A549 (cell line): ENCODE measurements around the gene FOXR1. TPM values are rescaled to one million over a fixed set of nuclear protein-coding genes. Genes with fewer than 3 reads are reported as not detected.

Experiments used
- ATAC-seq, 2 experiments: fragments of 200-7000 bp in 1 of 2; fragments of >200 bp in 1 of 2; cut with Nextera tagmentation in 1 of 2; cut with Tn5 transposase in 1 of 2; 3 replicates each; pipeline versions ENCODE4 v1.8.0 to v1.9.1; 2018 to 2020; ENCODE audit warnings: mild to moderate bottlenecking in 1 of 2, moderate library complexity in 1 of 2
- CTCF ChIA-PET: fragments of 300-600 bp; sonication (Branson Sonifier 250); formaldehyde crosslinking; extraction: SDS; loops from one replicate; lab custom pipeline; 2021; ENCODE audit warnings: antibody characterized with exemption, inconsistent platforms; lab: Yijun Ruan, JAX
- POLR2A ChIA-PET: fragments of 350-600 bp; formaldehyde crosslinking; extraction: SDS; loops from one replicate; lab custom pipeline; 2021; ENCODE audit warnings: antibody characterized with exemption, inconsistent platforms; lab: Yijun Ruan, JAX
- DNase-seq, 2 experiments: peaks; one replicate each; pipeline versions ENCODE4 v3.0.0 to v3.0.0-alpha.2; 2011 to 2016; ENCODE audit warnings: low read depth in 1 of 2, low spot score in 1 of 2
- FAIRE-seq: peaks from 2 replicates; lab custom pipeline; 2011; peaks lifted over from hg19 to GRCh38; lab: Jason Lieb, UNC
- H3K27ac ChIP-seq, 2 experiments: fragments of >200 bp; sonication (Bioruptor Twin); formaldehyde crosslinking; 3 replicates each; pipeline ENCODE4 v1.5.1; 2016 to 2017
- H3K4me1 ChIP-seq: fragments of >200 bp; sonication (Bioruptor Twin); formaldehyde crosslinking; 3 replicates; pipeline ENCODE4 v1.6.1; 2016
- H3K4me2 ChIP-seq: fragments of >200 bp; sonication (Bioruptor Twin); formaldehyde crosslinking; 3 replicates; pipeline ENCODE4 v1.6.1; 2016
- H3K4me3 ChIP-seq: fragments of >200 bp; sonication (Bioruptor Twin); formaldehyde crosslinking; 3 replicates; pipeline ENCODE4 v1.5.1; 2016
- H3K9me3 ChIP-seq: fragments of >200 bp; sonication (Bioruptor Twin); formaldehyde crosslinking; 3 replicates; pipeline ENCODE4 v1.6.1; 2016
- EHF ChIP-seq: fragments of 250-450 bp; sonication (Bioruptor Pico); IDR thresholded peaks from 2 replicates; pipeline ENCODE4 v1.5.0; 2020; ENCODE audit warnings: mild to moderate bottlenecking
- FOXS1 ChIP-seq: fragments of 250-450 bp; sonication (Bioruptor Pico); IDR thresholded peaks from 2 replicates; pipeline ENCODE4 v1.5.0; 2020; ENCODE audit warnings: mild to moderate bottlenecking, moderate library complexity
- GATA3 ChIP-seq: IDR thresholded peaks from 2 replicates; pipeline ENCODE4 v1.6.1; 2012; ENCODE audit warnings: borderline replicate concordance
- HEYL ChIP-seq: fragments of 250-450 bp; sonication (Bioruptor Pico); IDR thresholded peaks from 2 replicates; pipeline ENCODE4 v1.8.0; 2021; ENCODE audit warnings: mild to moderate bottlenecking, moderate library complexity
- HOXB5 ChIP-seq: fragments of 250-450 bp; sonication (Bioruptor Pico); IDR thresholded peaks from 2 replicates; pipeline ENCODE4 v1.5.0; 2020; ENCODE audit warnings: mild to moderate bottlenecking, moderate library complexity
- KDM5A ChIP-seq: fragments of 200-600 bp; sonication (generic); IDR thresholded peaks from 2 replicates; pipeline ENCODE4 v1.6.1; 2016; ENCODE audit warnings: antibody characterized with exemption, mild to moderate bottlenecking
- MAX ChIP-seq: IDR thresholded peaks from 2 replicates; pipeline ENCODE4 v1.6.1; 2012
- MAZ ChIP-seq: fragments of 150-350 bp; IDR thresholded peaks from 2 replicates; pipeline ENCODE4 v1.6.1; 2014; ENCODE audit warnings: antibody characterized with exemption, low read depth, low read length, borderline replicate concordance
- NR3C1 ChIP-seq: fragments of >200 bp; sonication (Bioruptor Twin); formaldehyde crosslinking; IDR thresholded peaks from 3 replicates; pipeline ENCODE4 v1.6.1; 2017
- PBX3 ChIP-seq: IDR thresholded peaks from 2 replicates; pipeline ENCODE4 v1.6.1; 2012
- PHF8 ChIP-seq: fragments of 200-600 bp; sonication (generic); IDR thresholded peaks from 2 replicates; pipeline ENCODE4 v1.6.1; 2016; ENCODE audit warnings: low read depth, mild to moderate bottlenecking, antibody characterized with exemption, moderate library complexity, borderline replicate concordance
- RAD21 ChIP-seq, 2 experiments: fragments of >200 bp in 1 of 2; sonication (Bioruptor Twin) in 1 of 2; formaldehyde crosslinking in 1 of 2; IDR thresholded peaks in 1 of 2; conservative IDR thresholded peaks in 1 of 2; 2 replicates in 1 of 2; 3 replicates in 1 of 2; pipeline ENCODE4 v1.6.1; 2012 to 2018; ENCODE audit warnings: inconsistent platforms in 1 of 2
- RFX5 ChIP-seq: fragments of 450-650 bp; IDR thresholded peaks from 2 replicates; pipeline ENCODE4 v1.7.1; 2014; ENCODE audit warnings: antibody characterized with exemption, mild to moderate bottlenecking, moderate library complexity
- RNF2 ChIP-seq: fragments of 200-600 bp; sonication (generic); IDR thresholded peaks from 2 replicates; pipeline ENCODE4 v1.6.1; 2016; ENCODE audit warnings: low read depth, mild to moderate bottlenecking, antibody characterized with exemption, moderate library complexity, borderline replicate concordance
- SMC3 ChIP-seq: fragments of >200 bp; sonication (Bioruptor Twin); formaldehyde crosslinking; IDR thresholded peaks from 3 replicates; pipeline ENCODE4 v1.6.1; 2018; ENCODE audit warnings: inconsistent platforms
- SREBF2 ChIP-seq: fragments of 450-650 bp; IDR thresholded peaks from 2 replicates; pipeline ENCODE4 v1.6.1; 2014; ENCODE audit warnings: mild to moderate bottlenecking, moderate library complexity
- USF2 ChIP-seq: fragments of 450-650 bp; IDR thresholded peaks from 2 replicates; pipeline ENCODE4 v1.6.1; 2014; ENCODE audit warnings: antibody characterized with exemption
- ZC3H11A ChIP-seq: fragments of 450-650 bp; IDR thresholded peaks from 2 replicates; pipeline ENCODE4 v1.6.1; 2014; ENCODE audit warnings: antibody characterized with exemption, mild to moderate bottlenecking
- ZNF302 ChIP-seq: fragments of 250-450 bp; sonication (Bioruptor Pico); IDR thresholded peaks from 2 replicates; pipeline ENCODE4 v1.9.0; 2021; ENCODE audit warnings: inconsistent platforms, mild to moderate bottlenecking, moderate library complexity
- WGBS: methylation state at CpG from one replicate; pipeline ENCODE4 v1.1.6; 2017; ENCODE audit errors: missing lambda C conversion rate; 5-methylcytosine and 5-hydroxymethylcytosine counted together
- polyA plus RNA-seq, 4 experiments: library from polyadenylated mRNA; depleted of rRNA in 3 of 4; stranded (reverse); fragments of >200 nt; fragmentation: RNase III in 1 of 4; extraction: RNeasy Plus Mini Kit Qiagen cat#74134 plus additional on column Dnase treatment in 1 of 4; gene quantifications; 2 replicates in 3 of 4; 3 replicates in 1 of 4; pipeline ENCODE4 v1.2.3, GENCODE V29; 2011 to 2017
- TF ChIP-seq, protein P1 (sequence below): fragments of >200 bp; sonication (Bioruptor Twin); formaldehyde crosslinking; IDR thresholded peaks from 3 replicates; pipeline ENCODE4 v1.6.1; 2016

Gene FOXR1
- polyA plus RNA-seq, 2 of the 4 experiments (the other 2 are of a cell fraction): not detected

DNA sequence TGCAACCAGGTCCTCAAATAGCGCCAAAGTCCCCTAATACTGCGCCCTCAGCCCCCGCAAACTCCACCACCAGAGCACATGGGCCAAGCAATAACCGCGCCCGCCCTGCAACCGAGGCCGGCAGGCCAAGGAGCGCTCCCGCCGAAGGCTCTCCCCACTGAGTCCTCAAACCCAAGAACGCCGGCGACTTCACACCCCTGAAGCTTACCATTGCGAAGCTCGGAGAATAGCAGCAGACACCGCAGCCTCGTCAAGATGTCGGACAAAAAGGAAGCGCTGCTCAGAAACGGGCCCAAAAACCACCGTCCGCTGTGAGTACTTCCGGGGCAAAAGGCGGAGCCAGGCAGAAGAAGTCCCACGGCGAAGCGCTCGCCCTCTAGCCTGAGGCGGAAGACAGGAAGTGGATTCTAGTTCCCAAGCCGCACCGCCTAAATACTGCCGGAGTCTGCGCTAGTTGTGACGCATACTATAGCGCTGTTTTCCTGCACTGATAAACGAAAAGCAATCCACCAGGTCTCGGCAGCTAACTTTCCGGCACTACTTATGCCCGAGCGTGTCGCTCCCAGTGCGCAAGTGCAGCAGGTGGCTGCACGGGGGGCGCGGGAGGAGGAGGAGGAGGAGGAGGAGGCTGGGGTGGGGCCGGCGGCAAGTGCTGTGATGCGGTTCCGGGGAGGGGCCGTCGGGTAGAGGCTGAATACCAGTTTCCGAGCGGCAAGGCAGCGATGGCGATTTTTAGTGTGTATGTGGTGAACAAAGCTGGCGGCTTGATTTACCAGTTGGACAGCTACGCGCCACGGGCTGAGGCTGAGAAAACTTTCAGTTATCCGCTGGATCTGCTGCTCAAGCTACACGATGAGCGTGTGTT, 46.7 kb downstream of the FOXR1 start, which contains the start of the genes RPS25 and TRAPPC4 (continued):
- TF ChIP-seq RFX5 (no peak), HOXB5 (CRISPR knock-in tag) (no peak), NR3C1 (no peak), RAD21 (conservative IDR thresholded peaks at IDR 0.05 in 1 of 2, IDR thresholded peaks at IDR 0.05 in 1 of 2) (no peak), HEYL (CRISPR knock-in tag) (no peak)
- TF ChIP-seq, protein P1, sequence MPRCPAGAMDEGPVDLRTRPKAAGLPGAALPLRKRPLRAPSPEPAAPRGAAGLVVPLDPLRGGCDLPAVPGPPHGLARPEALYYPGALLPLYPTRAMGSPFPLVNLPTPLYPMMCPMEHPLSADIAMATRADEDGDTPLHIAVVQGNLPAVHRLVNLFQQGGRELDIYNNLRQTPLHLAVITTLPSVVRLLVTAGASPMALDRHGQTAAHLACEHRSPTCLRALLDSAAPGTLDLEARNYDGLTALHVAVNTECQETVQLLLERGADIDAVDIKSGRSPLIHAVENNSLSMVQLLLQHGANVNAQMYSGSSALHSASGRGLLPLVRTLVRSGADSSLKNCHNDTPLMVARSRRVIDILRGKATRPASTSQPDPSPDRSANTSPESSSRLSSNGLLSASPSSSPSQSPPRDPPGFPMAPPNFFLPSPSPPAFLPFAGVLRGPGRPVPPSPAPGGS: peak; percentile 44; the same call in 2 of the 3 replicates

- CTCF ChIA-PET: no interaction called here
- WGBS: 82% methylated on average over 2 of the region's 2 CpGs
- Histone ChIP-seq H3K4me2 (peak overlapping the region; percentile 83), H3K4me1 (peaks cover 44% of the 10 kb centered on the region), H3K9me3 (no peaks in the 10 kb centered on the region), H3K27ac (no peak overlapping the region), H3K4me3 (peak overlapping the region; percentile 72)
- FAIRE-seq (no peak), ATAC-seq (no peak), DNase-seq (no peak)
- TF ChIP-seq RNF2 (no peak), RFX5 (no peak), FOXS1 (CRISPR knock-in tag) (no peak), SMC3 (no peak), PBX3 (no peak), ZC3H11A (no peak), PHF8 (no peak), USF2 (no peak), KDM5A (no peak), MAZ (no peak), ZNF302 (CRISPR knock-in tag) (no peak)
- POLR2A ChIA-PET: no interaction called here
Measured at GRCh38 chr11:119019996-119020395, 48.4 kb downstream of the FOXR1 start.

DNA sequence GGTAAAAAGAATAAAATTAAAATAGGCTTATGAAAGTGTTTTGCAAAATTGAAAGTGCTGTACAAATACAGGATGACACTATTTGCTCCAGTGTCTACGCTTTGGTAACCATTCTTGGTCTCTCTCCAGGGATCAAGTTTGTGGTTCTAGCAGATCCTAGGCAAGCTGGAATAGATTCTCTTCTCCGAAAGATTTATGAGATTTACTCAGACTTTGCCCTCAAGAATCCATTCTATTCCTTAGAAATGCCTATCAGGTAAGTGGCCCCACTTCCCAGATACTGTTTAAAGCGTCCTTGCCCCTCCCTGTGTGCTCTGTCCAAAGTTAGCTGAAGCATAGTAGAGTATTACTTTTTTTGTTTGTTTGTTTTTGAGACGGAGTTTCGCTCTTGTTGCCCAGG, 50.1 kb downstream of the FOXR1 start:
- ChIA-PET POLR2A (no interaction called here), CTCF (interaction anchor here (1.0 to 2.0 kb wide), 2 partner anchors 9 to 13 kb away, joined by 4 to 8 read pairs; partner anchors contain the start of gene SLC37A4)
- no peak for FAIRE-seq
- 83% methylated on average over 5 of the region's 5 CpGs for WGBS
- Histone ChIP-seq H3K27ac (no peak overlapping the region), H3K4me2 (no peak overlapping the region), H3K4me3 (no peak overlapping the region), H3K9me3 (no peaks in the 10 kb centered on the region), H3K4me1 (peaks cover 29% of the 10 kb centered on the region)
- no peak for DNase-seq
- no peak for TF ChIP-seq EHF
- no peak for TF ChIP-seq KDM5A
- no peak for TF ChIP-seq ZNF302 (CRISPR knock-in tag)
- TF ChIP-seq MAX: no peak
- TF ChIP-seq SREBF2: no peak
- no peak for TF ChIP-seq GATA3
- TF ChIP-seq, protein P1: no peak
- no peak for TF ChIP-seq RNF2
- no peak for ATAC-seq
